Keratinocyte (primary cell): ENCODE data around the gene SVOP. TPM values are rescaled to one million over a fixed set of nuclear protein-coding genes. Genes with fewer than 3 reads are reported as not detected.

ENCODE experiments used
- DNase-seq: peaks from one replicate; pipeline ENCODE4 v3.0.0-alpha.2; 2011; ENCODE audit warnings: low read depth, missing footprints, low spot score
- FAIRE-seq: peaks from 2 replicates; lab custom pipeline; 2011; peaks lifted over from hg19 to GRCh38; lab: Jason Lieb, UNC
- H2AFZ ChIP-seq: 2 replicates; pipeline ENCODE4 v1.6.0; 2012; ENCODE audit warnings: low read length, control low read depth, inconsistent platforms; ENCODE audit not compliant: control insufficient read depth
- H3K27ac ChIP-seq: 2 replicates; pipeline ENCODE4 v1.5.1; 2011; ENCODE audit warnings: low read length; ENCODE audit not compliant: control insufficient read depth, insufficient read depth
- H3K27me3 ChIP-seq: 3 replicates; pipeline ENCODE4 v1.6.0; 2011; ENCODE audit warnings: low read length; ENCODE audit not compliant: control insufficient read depth, insufficient read depth; ENCODE audit errors: extremely low read depth
- H3K36me3 ChIP-seq, 2 experiments: 2 replicates in 1 of 2; 3 replicates in 1 of 2; pipeline ENCODE4 v1.5.1; 2011; ENCODE audit warnings: low read length in 2 of 2, mild to moderate bottlenecking in 1 of 2; ENCODE audit not compliant: control insufficient read depth in 2 of 2, insufficient read depth in 2 of 2; ENCODE audit errors: extremely low read depth in 1 of 2
- H3K4me1 ChIP-seq: 3 replicates; pipeline ENCODE4 v1.5.1; 2011; ENCODE audit warnings: low read length; ENCODE audit not compliant: control insufficient read depth, insufficient read depth; ENCODE audit errors: extremely low read depth
- H3K4me2 ChIP-seq: 3 replicates; pipeline ENCODE4 v1.6.0; 2011; ENCODE audit warnings: low read depth, low read length; ENCODE audit not compliant: control insufficient read depth, insufficient read depth; ENCODE audit errors: extremely low read depth
- H3K4me3 ChIP-seq, 3 experiments: fragments of 200-600 bp in 1 of 3; sonication (generic) in 1 of 3; 2 replicates in 2 of 3; 3 replicates in 1 of 3; pipeline ENCODE4 v1.5.1; 2011 to 2016; ENCODE audit warnings: low read length in 3 of 3, mild to moderate bottlenecking in 3 of 3, control low read depth in 2 of 3, inconsistent platforms in 1 of 3, low read depth in 1 of 3, mixed read lengths in 1 of 3, mixed run types in 1 of 3, moderate library complexity in 1 of 3; ENCODE audit not compliant: control insufficient read depth in 2 of 3, insufficient read depth in 2 of 3; ENCODE audit errors: extremely low read depth in 1 of 3
- H3K79me2 ChIP-seq: 2 replicates; pipeline ENCODE4 v1.6.0; 2012; ENCODE audit warnings: low read length; ENCODE audit not compliant: control insufficient read depth, insufficient read depth
- H3K9ac ChIP-seq: 3 replicates; pipeline ENCODE4 v1.6.0; 2011; ENCODE audit warnings: low read length; ENCODE audit not compliant: control insufficient read depth, insufficient read depth; ENCODE audit errors: extremely low read depth
- H3K9me1 ChIP-seq: 3 replicates; pipeline ENCODE4 v1.6.0; 2011; ENCODE audit warnings: low read length; ENCODE audit not compliant: control insufficient read depth, insufficient read depth; ENCODE audit errors: extremely low read depth
- H3K9me3 ChIP-seq: 2 replicates; pipeline ENCODE4 v1.5.1; 2012; ENCODE audit warnings: low read depth, low read length; ENCODE audit not compliant: control insufficient read depth
- H4K20me1 ChIP-seq: 3 replicates; pipeline ENCODE4 v1.6.0; 2011; ENCODE audit warnings: low read length; ENCODE audit not compliant: control insufficient read depth, insufficient read depth; ENCODE audit errors: extremely low read depth
- EZH2 ChIP-seq: IDR thresholded peaks from one replicate; pipeline ENCODE4 v1.6.1; 2012; ENCODE audit warnings: inconsistent platforms, mild to moderate bottlenecking, low read length, moderate library complexity
- dilution Hi-C: fragments of 300-500 bp; cut with MboI; formaldehyde crosslinking; loops from one replicate; pipeline ENCODE4 v1.7.0; 2020; ENCODE audit warnings: low sequenced_read_pairs; ENCODE audit not compliant: extremely low pct_ligation_motif_present
- polyA plus RNA-seq, 5 experiments: library from polyadenylated mRNA; depleted of rRNA in 3 of 5; stranded (reverse) in 3 of 5; stranded (forward) in 1 of 5; unstranded in 1 of 5; fragments of >200 nt; gene quantifications; 1 replicate in 1 of 5; 2 replicates in 3 of 5; 3 replicates in 1 of 5; pipeline versions ENCODE4 v1.2.1 to v1.2.3, GENCODE V29; 2011 to 2012; ENCODE audit warnings: missing spikeins in 2 of 5, low read depth in 1 of 5, low replicate concordance in 1 of 5
- TF ChIP-seq, protein P1 (sequence below), 3 experiments: IDR thresholded peaks in 1 of 3; conservative IDR thresholded peaks in 1 of 3; optimal IDR thresholded peaks in 1 of 3; 2 replicates in 2 of 3; 3 replicates in 1 of 3; pipeline versions ENCODE3 to v1.5.1; 2011; ENCODE audit warnings: low read length in 3 of 3, mild to moderate bottlenecking in 3 of 3, moderate library complexity in 2 of 3, control low read depth in 1 of 3, inconsistent platforms in 1 of 3; ENCODE audit not compliant: insufficient read depth in 2 of 3; ENCODE audit errors: extremely low read depth in 1 of 3

The SVOP gene
- polyA plus RNA-seq, 1 donor (not counting 4 experiments of a cell fraction or from before 2014, with no cell fraction given), result not detected

DNA sequence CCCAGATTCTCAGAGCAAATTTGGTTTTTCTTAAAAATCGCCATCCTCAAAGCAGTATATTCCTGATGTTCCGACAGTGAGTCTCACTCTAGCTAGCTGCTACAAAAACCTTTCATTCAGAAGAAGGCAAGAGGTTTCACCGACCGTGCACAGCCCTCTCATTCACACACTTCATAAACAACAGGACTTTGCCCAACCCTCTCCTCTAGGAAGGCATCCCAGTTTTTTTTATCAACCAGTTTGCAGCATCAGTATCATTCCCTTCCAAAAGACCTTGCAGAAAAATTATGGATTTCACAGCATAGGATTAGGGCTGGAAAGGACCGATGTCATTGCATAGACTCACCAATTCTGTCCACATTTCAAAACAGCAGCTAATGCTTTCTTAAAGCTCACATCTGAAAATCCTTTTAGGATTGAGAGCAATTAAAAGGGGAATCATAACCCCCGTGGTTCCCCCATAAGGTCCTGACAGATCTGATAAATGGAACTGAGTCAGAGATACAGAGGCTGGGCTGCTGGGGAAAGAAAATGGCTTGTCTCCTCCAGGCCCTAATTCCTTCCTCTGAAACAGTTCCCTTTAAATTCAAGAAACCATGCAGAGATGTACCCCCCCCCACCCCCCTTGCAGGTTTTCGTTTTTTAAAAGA lies 597 bp downstream of the SVOP start:
- H2AFZ ChIP-seq, result no peak overlapping the region
- H3K79me2 ChIP-seq, result no peaks in the 10 kb centered on the region
- TF ChIP-seq, protein P1, sequence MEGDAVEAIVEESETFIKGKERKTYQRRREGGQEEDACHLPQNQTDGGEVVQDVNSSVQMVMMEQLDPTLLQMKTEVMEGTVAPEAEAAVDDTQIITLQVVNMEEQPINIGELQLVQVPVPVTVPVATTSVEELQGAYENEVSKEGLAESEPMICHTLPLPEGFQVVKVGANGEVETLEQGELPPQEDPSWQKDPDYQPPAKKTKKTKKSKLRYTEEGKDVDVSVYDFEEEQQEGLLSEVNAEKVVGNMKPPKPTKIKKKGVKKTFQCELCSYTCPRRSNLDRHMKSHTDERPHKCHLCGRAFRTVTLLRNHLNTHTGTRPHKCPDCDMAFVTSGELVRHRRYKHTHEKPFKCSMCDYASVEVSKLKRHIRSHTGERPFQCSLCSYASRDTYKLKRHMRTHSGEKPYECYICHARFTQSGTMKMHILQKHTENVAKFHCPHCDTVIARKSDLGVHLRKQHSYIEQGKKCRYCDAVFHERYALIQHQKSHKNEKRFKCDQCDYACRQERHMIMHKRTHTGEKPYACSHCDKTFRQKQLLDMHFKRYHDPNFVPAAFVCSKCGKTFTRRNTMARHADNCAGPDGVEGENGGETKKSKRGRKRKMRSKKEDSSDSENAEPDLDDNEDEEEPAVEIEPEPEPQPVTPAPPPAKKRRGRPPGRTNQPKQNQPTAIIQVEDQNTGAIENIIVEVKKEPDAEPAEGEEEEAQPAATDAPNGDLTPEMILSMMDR (optimal IDR thresholded peaks at IDR 0.05 in 1 of 3, IDR thresholded peaks at IDR 0.05 in 1 of 3, conservative IDR thresholded peaks at IDR 0.05 in 1 of 3; ENCODE audit: extremely low read depth in 1 of 3, insufficient read depth in 2 of 3, low read length in 3 of 3), result no peak
- TF ChIP-seq EZH2, result no peak
- no peaks in the 10 kb centered on the region for H3K9me1 ChIP-seq
- FAIRE-seq (no peak), DNase-seq (no peak)
- H3K27ac ChIP-seq, result no peak overlapping the region
- no peak overlapping the region for H3K9ac ChIP-seq
- H3K4me3 ChIP-seq, result no peak overlapping the region
- H3K4me2 ChIP-seq, result no peak overlapping the region
- dilution Hi-C loops, result no loop called here
- no peaks in the 10 kb centered on the region for H3K27me3 ChIP-seq
- H4K20me1 ChIP-seq, result no peaks in the 10 kb centered on the region
- H3K9me3 ChIP-seq, result no peaks in the 10 kb centered on the region
- no peaks in the 10 kb centered on the region for H3K36me3 ChIP-seq
- no peaks in the 10 kb centered on the region for H3K4me1 ChIP-seq

GRCh38 chr12:109018296-109018695 lies 2.6 kb downstream of the SVOP start:
- H3K4me1 ChIP-seq, result no peaks in the 10 kb centered on the region
- no peaks in the 10 kb centered on the region for H3K36me3 ChIP-seq
- H3K79me2 ChIP-seq, result no peaks in the 10 kb centered on the region
- no peak overlapping the region for H3K4me2 ChIP-seq
- TF ChIP-seq EZH2, result no peak
- TF ChIP-seq, protein P1 (optimal IDR thresholded peaks at IDR 0.05 in 1 of 3, IDR thresholded peaks at IDR 0.05 in 1 of 3, conservative IDR thresholded peaks at IDR 0.05 in 1 of 3; ENCODE audit: extremely low read depth in 1 of 3, insufficient read depth in 2 of 3, low read length in 3 of 3), result no peak
- no peak overlapping the region for H2AFZ ChIP-seq
- H3K9ac ChIP-seq, result no peak overlapping the region
- dilution Hi-C loops, result no loop called here
- no peaks in the 10 kb centered on the region for H3K27me3 ChIP-seq
- FAIRE-seq (no peak), DNase-seq (no peak)
- H3K27ac ChIP-seq, result no peak overlapping the region
- no peaks in the 10 kb centered on the region for H4K20me1 ChIP-seq
- H3K4me3 ChIP-seq, result no peak overlapping the region
- H3K9me1 ChIP-seq, result no peaks in the 10 kb centered on the region
- H3K9me3 ChIP-seq, result no peaks in the 10 kb centered on the region
